Sigmoid colon (tissue), 7 donors: ENCODE data around the gene OR1J2. TPM values are rescaled to one million over a fixed set of nuclear protein-coding genes. Genes with fewer than 3 reads are reported as not detected.

Experiments used
- DNase-seq: peaks from one replicate; pipeline ENCODE4 v3.0.0-alpha.2; 2019
- H3K27ac ChIP-seq, 4 donors: fragments of 200-600 bp; sonication (generic); one replicate each; pipeline ENCODE4 v1.5.1; 2016 to 2019; ENCODE audit warnings: mild to moderate bottlenecking in 1 of 4
- H3K27me3 ChIP-seq, 3 donors: fragments of 200-600 bp; sonication (generic); one replicate each; pipeline ENCODE4 v1.5.1; 2019; ENCODE audit warnings: mild to moderate bottlenecking in 1 of 3
- H3K36me3 ChIP-seq, 4 donors: fragments of 200-600 bp; sonication (generic); one replicate each; pipeline ENCODE4 v1.5.1; 2016 to 2019
- H3K4me1 ChIP-seq, 4 donors: fragments of 200-600 bp; sonication (generic); one replicate each; pipeline ENCODE4 v1.5.1; 2017 to 2019
- H3K4me3 ChIP-seq, 4 donors: fragments of 200-600 bp; sonication (generic); one replicate each; pipeline ENCODE4 v1.5.1; 2017 to 2019; ENCODE audit warnings: mild to moderate bottlenecking in 2 of 4, moderate library complexity in 1 of 4
- H3K9me3 ChIP-seq, 4 donors: fragments of 200-600 bp in 3 of 4; sonication (generic) in 3 of 4; one replicate each; pipeline versions ENCODE4 v1.5.1 to v1.6.1; 2013 to 2019
- CTCF ChIP-seq, 4 experiments: fragments of 450-650 bp in 3 of 4; fragments of 200-600 bp in 1 of 4; IDR thresholded peaks; one replicate each; pipeline ENCODE4 v1.5.1; 2016 to 2019; ENCODE audit warnings: antibody characterized with exemption in 4 of 4, mild to moderate bottlenecking in 3 of 4, moderate library complexity in 2 of 4
- EP300 ChIP-seq, 4 donors: sonication (generic); formaldehyde crosslinking; IDR thresholded peaks; one replicate each; pipeline ENCODE4 v1.6.1; 2017; ENCODE audit warnings: antibody characterized with exemption in 4 of 4
- POLR2A ChIP-seq, 2 donors: fragments of 450-650 bp; IDR thresholded peaks; one replicate each; pipeline ENCODE4 v1.6.1; 2016; ENCODE audit warnings: antibody characterized with exemption in 2 of 2, mild to moderate bottlenecking in 2 of 2, moderate library complexity in 2 of 2
- POLR2AphosphoS5 ChIP-seq, 4 donors: sonication (generic); formaldehyde crosslinking; IDR thresholded peaks; one replicate each; pipeline ENCODE4 v1.6.1; 2017; ENCODE audit warnings: antibody characterized with exemption in 4 of 4
- WGBS, 2 donors: extraction: QIAGEN DNeasy Blood & Tissue Kit; methylation state at CpG; one replicate each; pipeline ENCODE4 v1.1.7; 2013; 5-methylcytosine and 5-hydroxymethylcytosine counted together
- intact Hi-C: fragments of 100-400 bp; cut with DNase I; formaldehyde crosslinking; loops from one replicate; pipeline ENCODE4 v1.15.1; 2023
- polyA plus RNA-seq, 3 donors: library from polyadenylated mRNA; stranded (reverse); fragments of 200-250 nt; gene quantifications; one replicate each; pipeline ENCODE4 v1.2.3, GENCODE V29; 2013
- total RNA-seq, 4 donors: library from RNA; depleted of rRNA; stranded (reverse); fragments of >200 nt; gene quantifications; one replicate each; pipeline ENCODE4 v1.1.0, GENCODE V29; 2016
- donor health status: healthy with polysubstance abuse.
- donor health status: Bipolar disorder and iron deficiency.
- donor health status: healthy.

The OR1J2 gene
- total and polyA plus RNA-seq, 7 donors, result 0.68 TPM; not detected in 6

GRCh38 chr9:122477346-122477745 is 33.3 kb upstream of the OR1J2 start:
- WGBS, 2 donors, result 86 to 87% methylated on average over 3 of the region's 3 CpGs
- no peaks in the 10 kb centered on the region for H3K27me3 ChIP-seq
- TF ChIP-seq POLR2A (IDR thresholded peaks at IDR 0.05) (no peak), CTCF (IDR thresholded peaks at IDR 0.05) (no peak), EP300 (IDR thresholded peaks at IDR 0.05) (no peak), POLR2AphosphoS5 (IDR thresholded peaks at IDR 0.05) (no peak)
- no peaks in the 10 kb centered on the region for H3K9me3 ChIP-seq
- no peak for DNase-seq
- intact Hi-C loops, result no loop called here
- no peak overlapping the region for H3K4me3 ChIP-seq
- peaks cover 0 to under 1% (median 0%) of the 10 kb centered on the region in 4 donors for H3K4me1 ChIP-seq
- H3K27ac ChIP-seq, result no peak overlapping the region
- H3K36me3 ChIP-seq, result no peaks in the 10 kb centered on the region

- DNase-seq, result no peak
- no peaks in the 10 kb centered on the region for H3K36me3 ChIP-seq
- intact Hi-C loops, result no loop called here
These were observed 32.8 kb upstream of the OR1J2 start, which contains the start of gene OR1J1 for GRCh38 chr9:122477826-122478225. TSS of gene OR1J1 (minus strand) at chr9:122477926. CDS start at chr9:122477926, 0 bp downstream.

GRCh38 chr9:122479062-122479461 is 31.5 kb upstream of the OR1J2 start:
- Histone ChIP-seq H3K4me3 (no peak overlapping the region), H3K4me1 (no peaks in the 10 kb centered on the region), H3K9me3 (no peaks in the 10 kb centered on the region), H3K27ac (no peak overlapping the region), H3K36me3 (no peaks in the 10 kb centered on the region), H3K27me3 (no peaks in the 10 kb centered on the region)
- intact Hi-C loops, result no loop called here
- WGBS, 2 donors, result 77 to 89% methylated on average over 5 of the region's 5 CpGs
- DNase-seq, result no peak
- no peak for TF ChIP-seq EP300 (IDR thresholded peaks at IDR 0.05)
- no peak for TF ChIP-seq POLR2AphosphoS5 (IDR thresholded peaks at IDR 0.05)
- no peak for TF ChIP-seq POLR2A (IDR thresholded peaks at IDR 0.05)
- no peak for TF ChIP-seq CTCF (IDR thresholded peaks at IDR 0.05)

More at GRCh38 chr9:122477826-122478225, 32.8 kb upstream of the OR1J2 start, which contains the start of gene OR1J1:
- Histone ChIP-seq H3K4me3 (no peak within 1 kb of the TSS), H3K9me3 (no peaks in the 10 kb centered on the region), H3K27ac (no peak within 1 kb of the TSS), H3K27me3 (no peaks in the 10 kb centered on the region), H3K4me1 (no peaks in the 10 kb centered on the region)
- TF ChIP-seq POLR2AphosphoS5 (IDR thresholded peaks at IDR 0.05) (no peak), EP300 (IDR thresholded peaks at IDR 0.05) (no peak), CTCF (IDR thresholded peaks at IDR 0.05) (no peak), POLR2A (IDR thresholded peaks at IDR 0.05) (no peak)
- 90% methylated on average over 6 of the region's 6 CpGs for WGBS, 2 donors

GRCh38 chr9:122498883-122499288 is 11.7 kb upstream of the OR1J2 start:
- Histone ChIP-seq H3K27ac (no peak overlapping the region), H3K9me3 (peaks cover 0 to 2% (median 0%) of the 10 kb centered on the region in 4 donors), H3K27me3 (no peaks in the 10 kb centered on the region), H3K36me3 (no peaks in the 10 kb centered on the region), H3K4me1 (no peaks in the 10 kb centered on the region), H3K4me3 (no peak overlapping the region)
- TF ChIP-seq EP300 (IDR thresholded peaks at IDR 0.05) (no peak), CTCF (IDR thresholded peaks at IDR 0.05) (peak in 1 of 4 experiments; percentile 43)
- no peak for DNase-seq
- 55 to 58% methylated on average over 2 of the region's 2 CpGs for WGBS, 2 donors
- intact Hi-C loops, result no loop called here

GRCh38 chr9:122506964-122507363 is 3.6 kb upstream of the OR1J2 start:
- intact Hi-C loops, result no loop called here
- Histone ChIP-seq H3K4me3 (no peak overlapping the region), H3K9me3 (no peaks in the 10 kb centered on the region), H3K27ac (no peak overlapping the region), H3K4me1 (no peaks in the 10 kb centered on the region), H3K36me3 (no peaks in the 10 kb centered on the region), H3K27me3 (no peaks in the 10 kb centered on the region)
- no peak for TF ChIP-seq EP300 (IDR thresholded peaks at IDR 0.05)
- no peak for TF ChIP-seq POLR2AphosphoS5 (IDR thresholded peaks at IDR 0.05)
- TF ChIP-seq POLR2A (IDR thresholded peaks at IDR 0.05), result no peak
- no peak for TF ChIP-seq CTCF (IDR thresholded peaks at IDR 0.05)
- WGBS, 2 donors, result 10 to 48% methylated on average over 2 of the region's 2 CpGs
- no peak for DNase-seq
